GM19467 (cell line): ENCODE data around the gene UBE2E2.

Experiments used
- ATAC-seq: cut with Tn5 transposase; IDR thresholded peaks from one replicate; pipeline ENCODE4 v1.9.1; 2021; ENCODE audit warnings: mild to moderate bottlenecking, moderate library complexity; ENCODE audit not compliant: unreplicated experiment

UBE2E2 gene

DNA sequence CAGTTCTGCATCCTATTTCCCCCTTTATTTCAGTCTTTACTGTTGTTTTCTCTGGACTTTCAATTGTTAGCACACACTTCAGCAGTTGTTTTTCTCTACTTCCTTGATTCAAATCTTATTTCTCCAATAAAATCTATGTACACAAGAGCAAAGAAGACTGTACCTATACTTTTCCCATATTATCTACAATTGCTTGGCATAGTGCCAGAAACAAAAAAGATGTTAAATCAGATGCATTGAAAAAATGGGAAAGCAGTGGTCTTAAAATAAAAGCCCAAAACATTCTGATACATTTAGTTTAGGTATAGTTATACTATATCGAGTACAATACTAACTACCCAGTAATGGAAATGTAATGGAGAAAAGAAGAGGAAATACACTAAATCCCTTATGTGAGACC, 265.1 kb downstream of the UBE2E2 start:
- no peak for ATAC-seq

DNA sequence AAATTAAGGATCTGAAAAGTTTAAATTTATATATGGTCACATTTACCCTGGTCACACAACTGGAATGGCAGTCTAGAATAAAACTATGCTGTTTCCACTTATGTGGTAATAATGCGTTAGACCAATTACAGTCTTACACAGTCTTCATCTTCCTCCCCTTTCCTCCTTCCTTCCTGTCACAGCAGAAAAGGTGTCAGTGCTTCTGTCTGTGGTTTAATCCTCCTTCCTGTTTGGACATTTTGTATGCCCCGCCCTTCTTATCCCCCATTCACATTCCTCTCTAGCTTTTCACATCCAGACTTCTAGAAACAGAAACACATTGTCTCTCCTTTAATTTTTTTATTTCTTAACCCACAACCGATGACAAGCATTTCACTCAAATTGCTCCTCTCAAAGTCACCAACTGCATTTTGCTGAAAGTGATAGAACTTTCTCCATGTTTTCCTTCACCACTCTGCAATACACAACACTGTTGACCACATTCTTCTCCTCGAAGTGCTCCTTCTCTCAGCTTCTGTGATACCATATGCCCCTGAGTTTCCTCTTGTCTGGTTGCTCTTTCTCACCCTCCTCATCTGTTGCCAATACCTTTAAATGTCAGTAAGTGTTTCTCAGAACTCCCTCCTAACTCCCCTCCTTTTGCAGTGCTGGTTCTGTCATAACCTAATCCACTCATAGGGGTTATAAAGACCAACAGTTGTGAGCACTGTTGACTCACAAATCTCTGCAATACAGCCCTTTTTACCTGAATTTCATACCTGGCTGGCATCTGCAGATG, 271.6 kb downstream of the UBE2E2 start:
- no peak for ATAC-seq

DNA sequence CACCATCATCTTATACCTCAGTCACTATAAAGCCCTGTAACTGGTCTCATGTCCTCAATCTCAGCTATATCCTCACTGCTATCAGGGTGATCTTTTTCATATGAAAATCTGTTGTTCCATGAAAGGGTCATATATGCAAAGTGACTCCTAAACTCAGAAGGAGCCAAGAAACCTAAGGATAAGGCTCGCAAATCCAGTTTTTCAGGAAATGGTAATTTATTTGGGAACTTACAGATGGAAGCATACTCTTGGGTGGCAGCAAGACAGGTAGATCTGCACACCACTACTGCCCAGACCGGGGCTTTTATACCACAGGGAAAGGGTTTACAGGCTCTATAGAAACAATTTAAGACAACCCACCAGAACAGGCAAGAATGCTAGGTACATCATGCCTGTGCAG, 272.3 kb downstream of the UBE2E2 start:
- ATAC-seq = no peak

DNA sequence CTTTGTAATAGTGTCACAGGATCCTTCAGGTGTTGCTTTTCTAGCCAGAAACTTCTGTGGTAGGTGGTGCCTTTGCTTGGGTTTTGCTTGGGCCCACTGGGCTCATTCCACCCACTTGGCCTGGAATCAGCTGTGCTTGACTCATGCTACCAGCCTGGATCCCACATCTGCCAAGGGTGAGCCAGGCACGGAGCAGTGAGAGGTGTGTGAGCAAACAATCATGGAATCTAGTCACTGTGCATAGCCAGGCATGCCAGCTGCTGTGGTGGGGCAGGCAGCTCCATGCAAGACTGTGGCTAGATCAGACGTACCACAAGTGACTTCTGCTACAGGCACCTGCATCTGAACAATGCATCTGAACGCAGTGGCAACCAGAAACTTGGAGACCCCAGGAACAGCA, 275.9 kb downstream of the UBE2E2 start:
- ATAC-seq = no peak

DNA sequence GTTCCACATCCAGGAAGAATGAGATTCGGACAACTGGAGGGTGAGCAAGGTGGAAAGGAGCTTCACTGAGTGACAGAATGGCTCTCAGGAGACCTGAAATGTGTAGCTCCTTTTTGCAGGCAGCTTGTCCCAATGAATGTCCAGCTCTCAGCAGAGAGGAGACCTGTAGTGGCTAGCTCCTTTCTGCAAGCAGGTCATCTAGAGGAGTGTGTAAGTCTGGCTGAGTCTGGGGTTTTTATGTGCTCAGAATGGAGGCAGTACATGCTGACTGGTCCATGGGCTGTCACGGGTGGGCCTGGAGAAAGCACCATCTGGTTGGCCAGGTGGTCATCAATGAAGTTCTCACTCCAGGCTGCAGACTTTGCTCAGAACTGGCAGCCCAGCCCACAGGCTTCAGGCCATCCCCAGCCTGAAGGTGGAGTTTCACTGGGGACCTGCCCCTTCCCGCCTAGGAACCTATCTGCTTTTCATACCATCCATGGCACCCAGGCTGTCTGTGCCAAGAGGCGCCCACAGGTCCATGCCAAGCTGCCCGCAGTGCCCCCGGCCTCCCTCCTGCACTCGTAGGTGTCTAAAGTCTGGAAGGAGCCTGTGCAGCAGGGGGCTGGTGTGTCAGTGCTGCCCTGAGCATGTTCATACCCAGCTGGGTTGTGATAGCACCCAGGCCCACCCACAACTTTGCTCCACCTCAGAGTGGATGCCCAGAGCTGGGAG, 276.6 kb downstream of the UBE2E2 start:
- no peak for ATAC-seq

DNA sequence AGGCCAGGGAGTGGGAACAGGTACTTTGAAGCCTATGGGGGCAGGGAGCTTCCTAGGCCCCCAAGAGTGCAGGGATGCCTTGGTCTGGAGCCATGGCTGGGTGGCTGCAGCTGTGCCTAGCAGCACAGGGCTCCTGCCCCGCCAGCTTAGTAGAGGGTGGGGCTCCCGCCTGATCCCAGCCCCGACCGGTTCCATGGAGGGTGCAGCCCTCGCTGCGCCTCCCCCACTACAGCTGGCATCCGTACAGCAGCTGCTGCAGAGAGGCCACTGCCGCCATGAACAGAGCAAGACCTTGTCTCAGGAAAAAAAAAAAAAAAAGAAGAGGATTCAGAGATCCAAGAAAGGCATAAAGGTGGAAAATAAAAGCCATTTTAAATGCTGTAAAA, 277.2 kb downstream of the UBE2E2 start:
- ATAC-seq = no peak

DNA sequence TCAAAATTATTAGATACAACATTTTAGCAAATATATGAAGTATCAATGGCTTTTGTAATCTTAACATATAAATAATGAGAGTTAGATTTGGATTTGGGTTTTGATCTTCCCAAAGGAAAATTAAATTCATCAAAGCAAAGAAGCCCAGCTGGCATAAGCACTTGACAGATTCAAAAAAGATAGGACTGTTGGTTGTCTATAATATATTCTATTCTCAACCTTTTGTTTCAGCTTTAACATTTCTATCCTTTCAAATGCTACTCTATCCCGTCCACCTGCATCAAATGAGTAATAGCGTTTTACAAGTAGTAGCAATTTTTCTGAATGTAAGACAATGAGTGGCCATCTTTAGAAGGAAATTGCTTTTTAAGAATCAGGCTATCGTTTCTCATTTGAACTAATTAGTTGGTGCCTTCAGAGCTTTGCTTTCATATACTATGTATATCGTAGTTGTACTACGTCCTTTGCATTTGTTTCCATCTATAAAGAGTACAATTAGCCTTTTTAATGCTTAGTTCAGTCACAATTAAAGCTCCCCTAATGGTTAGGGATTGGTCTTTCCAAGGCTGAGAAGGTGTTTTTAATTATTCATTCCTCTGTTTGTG, 278.0 kb downstream of the UBE2E2 start:
- no peak for ATAC-seq

DNA sequence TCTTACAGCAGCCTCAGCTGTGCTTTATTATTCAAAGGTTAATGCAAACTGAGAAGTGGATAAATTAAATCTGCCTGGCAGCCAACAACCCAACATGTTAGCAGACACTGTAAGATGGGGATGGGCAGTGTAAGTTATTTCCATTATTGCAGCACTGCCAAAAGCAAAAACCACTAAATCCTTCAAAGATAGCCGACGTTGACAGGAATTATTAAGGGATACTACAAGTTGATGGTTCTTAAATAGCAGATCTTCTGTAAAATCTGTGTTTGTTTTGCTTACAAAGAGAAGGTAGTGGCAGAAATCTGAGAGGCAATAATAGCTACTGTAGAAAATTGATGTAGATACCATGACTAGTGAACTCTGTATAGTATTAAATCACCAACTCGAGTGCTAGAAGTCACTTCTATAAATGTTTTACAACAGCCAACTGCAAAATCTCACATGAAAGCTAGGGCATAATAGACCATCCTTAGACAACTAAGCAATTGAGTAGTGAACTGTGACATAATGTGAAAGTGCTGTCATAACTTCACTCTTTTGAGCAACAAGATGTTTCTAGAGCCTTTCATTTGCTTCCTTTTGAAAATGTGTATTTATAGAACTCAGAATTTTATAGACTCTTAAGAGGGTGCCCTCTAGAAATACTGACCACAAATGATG, 278.6 kb downstream of the UBE2E2 start:
- ATAC-seq = no peak

DNA sequence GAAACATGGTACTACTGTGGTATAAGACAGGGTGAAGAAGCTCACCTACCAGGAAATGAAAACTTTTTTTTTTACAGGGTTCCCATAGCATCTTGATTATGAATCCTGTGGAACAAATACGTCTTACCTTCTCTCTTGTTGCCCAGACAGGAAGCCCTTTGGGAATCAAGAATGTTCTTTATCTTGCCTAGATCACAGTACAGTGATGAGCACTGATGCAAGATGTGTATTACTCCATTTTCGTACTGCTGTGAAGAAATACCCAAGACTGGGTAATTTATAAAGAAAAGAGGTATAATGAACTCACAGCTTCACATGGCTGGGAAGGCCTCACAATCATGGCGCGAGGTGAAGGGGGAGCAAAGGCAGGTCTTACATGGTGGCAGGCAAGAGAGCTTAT, 281.3 kb downstream of the UBE2E2 start:
- no peak for ATAC-seq

DNA sequence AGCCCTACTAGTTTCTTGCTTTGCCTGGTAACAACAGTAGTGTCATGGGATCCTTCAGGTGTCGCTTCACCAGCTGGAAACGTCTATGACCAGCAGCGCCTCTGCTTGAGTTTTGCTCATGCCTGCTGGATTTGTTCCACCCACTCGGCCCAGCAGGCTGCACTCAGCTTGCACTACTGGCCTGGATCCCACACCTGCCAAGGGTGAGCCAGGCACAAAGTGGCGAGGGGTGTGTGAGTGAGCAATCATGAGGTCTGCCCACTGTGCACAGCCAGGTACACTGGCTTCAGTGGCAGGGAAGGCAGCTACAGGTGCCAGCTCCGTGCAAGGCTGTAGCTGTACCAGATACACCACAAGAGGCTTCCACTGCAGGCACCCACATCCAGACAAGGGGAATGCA, 282.8 kb downstream of the UBE2E2 start:
- no peak for ATAC-seq

DNA sequence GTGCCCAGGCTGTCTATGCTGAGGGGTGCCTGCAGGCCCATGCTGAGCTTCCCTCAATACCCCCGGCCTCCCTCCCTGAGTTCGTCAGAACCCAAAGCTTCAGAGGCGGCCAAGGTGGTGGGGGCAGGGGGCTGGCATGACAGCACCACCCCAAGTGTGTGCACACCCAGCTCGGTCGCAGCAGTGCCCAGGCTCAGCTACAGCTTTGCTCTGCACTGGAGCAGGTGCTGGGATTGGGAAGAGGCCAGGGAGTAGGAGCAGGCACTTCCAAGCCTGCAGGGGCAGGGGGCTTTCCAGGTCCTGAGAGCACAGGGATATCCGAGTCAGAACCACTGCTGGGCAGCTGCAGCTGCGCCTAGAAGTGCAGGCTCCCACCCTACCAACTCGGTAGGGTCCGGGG, 283.9 kb downstream of the UBE2E2 start:
- no peak for ATAC-seq

DNA sequence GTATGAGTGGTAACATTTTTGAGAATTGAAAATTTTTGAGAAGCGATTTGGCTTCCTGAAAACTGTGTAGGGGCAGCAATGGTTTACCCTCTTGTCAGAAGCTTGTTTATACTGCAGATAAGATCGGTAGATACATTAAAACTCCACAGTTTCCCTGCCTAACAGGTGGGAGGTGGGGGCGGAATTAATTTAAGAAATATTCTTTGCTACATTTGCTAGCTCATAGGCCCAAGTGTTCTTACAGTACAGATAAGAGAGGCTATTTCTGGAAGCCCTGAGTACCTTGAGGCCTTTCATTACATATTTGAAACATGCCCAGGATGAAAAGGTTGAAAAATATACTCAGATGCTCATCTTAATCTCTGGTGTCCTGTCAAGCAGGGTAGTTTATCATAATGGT, 285.5 kb downstream of the UBE2E2 start:
- no peak for ATAC-seq

DNA sequence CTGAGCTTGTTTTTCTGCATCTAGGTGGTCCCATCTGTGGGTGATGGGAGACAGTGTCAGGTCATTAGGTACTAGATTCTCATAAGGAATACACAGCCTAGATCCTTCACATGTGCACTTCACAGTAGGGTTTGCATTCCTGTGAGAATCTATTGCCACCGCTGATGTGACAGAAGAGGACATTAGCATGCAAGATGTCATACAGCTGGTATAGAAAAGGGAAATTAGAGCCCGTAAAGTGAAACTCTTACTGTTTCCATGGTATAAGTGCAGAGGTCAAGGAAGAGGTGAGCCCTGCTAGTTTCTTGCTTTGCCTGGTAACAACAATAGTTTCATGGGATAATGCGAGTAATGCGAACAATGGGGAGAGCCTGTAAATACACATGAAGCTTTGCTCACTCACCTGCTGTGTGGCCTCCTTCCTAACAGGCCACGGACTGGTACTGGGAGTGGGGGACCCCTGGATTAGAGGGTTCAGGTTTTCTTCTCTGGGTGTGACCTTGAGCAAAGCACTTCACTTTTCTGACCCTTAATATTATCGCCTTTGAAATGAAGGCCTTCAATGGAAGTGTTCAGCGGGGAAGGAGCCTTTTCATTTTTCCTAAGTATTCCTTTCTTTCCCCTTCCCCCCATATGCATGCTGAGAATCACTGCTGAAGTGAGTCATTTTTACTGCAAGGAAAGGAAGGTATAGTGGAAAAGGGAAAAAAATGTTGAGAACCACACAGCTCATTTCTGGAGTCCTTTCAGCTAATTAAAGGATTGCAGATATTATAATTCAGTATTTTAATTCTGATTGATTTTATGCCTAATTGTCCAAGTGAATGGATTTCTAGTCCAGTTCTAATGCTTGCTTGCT, 286.4 kb downstream of the UBE2E2 start:
- no peak for ATAC-seq

DNA sequence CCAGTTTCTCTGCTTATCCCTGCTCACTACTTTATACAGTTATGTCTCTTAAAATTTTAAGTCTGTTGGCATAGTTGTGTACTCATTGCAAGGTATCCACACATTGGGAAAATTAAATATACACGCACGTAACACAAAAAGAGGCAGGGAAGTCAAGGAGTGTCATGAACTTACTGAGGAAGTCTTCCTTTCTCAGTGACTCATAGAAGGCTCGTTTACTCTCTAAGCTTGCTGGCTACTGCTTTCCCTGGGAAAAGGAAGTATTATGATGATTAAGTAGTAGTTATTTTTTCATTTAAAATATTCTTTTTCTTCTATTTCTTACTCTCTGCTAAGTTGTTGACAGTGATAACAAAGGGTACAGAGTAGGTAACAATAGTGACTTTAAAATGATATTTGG, 287.3 kb downstream of the UBE2E2 start:
- no peak for ATAC-seq

DNA sequence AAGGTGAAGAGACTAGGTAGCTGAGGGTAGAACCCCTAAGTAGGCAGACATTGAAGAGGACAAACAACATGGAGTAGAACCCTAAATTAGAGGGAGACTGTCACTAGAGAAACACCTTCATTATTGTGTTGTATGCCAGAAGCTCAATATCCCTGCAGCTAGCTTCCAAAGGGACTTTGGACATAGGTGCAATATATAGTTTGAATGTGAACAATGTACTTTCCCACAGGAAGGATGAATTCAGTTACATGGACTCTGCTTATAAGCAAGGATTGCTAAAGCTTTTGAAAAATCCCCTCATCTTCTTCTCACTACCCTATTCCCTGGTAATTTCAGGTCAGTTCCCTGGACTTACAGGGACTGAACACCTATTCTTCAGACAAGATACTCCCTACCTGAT, 288.9 kb downstream of the UBE2E2 start:
- ATAC-seq = no peak

DNA sequence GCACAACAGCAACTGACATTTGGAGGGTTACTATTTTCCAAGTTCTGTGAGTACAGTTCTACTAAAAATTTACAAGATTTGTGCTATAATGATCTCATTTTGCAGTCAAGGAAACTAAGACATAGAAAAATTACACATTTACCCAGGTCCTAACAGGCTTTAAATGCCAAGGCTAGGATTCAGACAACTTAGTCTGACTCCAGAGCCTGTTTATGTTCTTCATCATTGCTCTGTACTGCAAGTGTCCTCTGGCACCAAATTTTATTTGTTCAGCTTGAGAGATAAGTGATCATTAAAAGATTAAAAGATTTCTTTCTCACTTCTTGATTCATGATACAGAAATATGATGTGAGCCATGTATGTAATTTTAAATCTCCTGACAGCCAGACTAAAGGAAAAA, 290.8 kb downstream of the UBE2E2 start:
- no peak for ATAC-seq

DNA sequence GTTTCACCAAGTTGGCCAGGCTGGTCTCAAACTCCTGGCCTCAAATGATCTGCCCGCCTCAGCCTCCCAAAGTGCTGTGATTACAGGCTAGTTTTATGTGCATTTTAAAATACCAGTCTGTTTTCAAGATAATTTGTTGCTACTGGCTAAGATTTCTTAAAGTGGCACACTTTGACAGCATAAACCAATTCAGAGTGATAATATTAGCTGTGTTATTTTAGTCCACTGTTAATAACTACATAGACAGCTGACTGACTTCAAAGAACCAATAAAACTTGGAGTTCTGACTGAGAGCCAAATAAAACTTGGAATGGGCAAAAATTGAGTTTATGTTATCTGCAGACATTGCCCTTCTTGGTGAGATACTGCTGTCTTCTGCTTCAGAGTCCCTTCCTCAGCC, 291.8 kb downstream of the UBE2E2 start:
- ATAC-seq = no peak

DNA sequence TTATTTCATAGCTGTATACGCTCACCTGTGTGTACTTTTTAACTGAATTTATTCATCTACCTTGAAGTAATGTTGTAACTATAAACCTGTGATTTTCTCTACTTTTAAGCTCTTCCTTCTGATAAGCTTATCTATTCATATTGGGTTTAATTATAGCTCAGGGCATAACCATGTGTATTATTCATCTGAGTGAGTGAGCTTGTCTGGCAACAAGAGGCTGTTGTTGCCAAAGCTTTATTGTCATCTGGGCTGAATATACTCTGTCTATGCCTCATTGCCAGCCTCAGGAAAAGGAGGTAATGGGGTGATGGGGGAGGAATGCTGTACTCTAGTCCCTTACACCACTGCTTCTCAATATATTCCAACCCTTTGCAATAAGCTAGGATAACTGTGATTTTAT, 292.4 kb downstream of the UBE2E2 start:
- no peak for ATAC-seq

DNA sequence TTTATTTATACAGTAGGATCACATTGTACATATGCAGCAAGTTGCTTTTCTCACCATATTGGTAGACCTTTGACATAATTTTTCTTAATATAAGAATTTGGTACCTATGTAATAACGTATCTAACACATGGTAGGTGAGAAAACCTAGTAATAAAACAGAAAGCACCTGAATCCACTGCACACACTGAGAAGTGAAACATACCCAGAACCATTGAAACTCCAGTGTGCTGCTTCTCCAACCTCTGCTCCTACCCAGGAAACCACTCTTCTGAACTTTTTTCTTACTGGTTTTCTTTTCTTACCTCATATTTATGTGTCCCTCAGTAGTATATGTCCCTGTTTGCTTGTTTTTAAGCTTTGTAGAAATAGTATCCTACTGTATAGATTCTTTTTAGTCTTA, 293.0 kb downstream of the UBE2E2 start:
- ATAC-seq = peak; percentile 72

DNA sequence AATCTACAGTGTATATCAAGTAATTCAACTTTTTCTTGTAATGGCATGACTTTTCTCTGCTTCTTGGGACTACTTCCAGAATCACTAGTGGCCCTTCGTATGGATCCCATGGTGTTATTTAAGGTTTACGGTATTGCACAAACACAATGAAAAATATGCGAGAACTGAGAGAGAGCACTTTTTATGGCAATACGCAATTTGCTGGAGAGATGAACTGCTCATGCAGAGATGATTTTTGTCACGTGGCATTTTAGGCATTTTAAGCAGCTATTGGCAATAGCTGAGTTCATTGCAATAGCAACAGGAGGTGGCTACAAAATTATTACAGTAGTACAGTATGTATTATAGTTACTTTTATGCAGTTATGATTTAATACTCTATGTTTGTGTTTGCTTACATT, 294.0 kb downstream of the UBE2E2 start:
- ATAC-seq = no peak
